ENCODE results near the gene ABHD10.
"Not testable (repeated sequence)": the region's sequence is repeated elsewhere in the genome, so short reads cannot be mapped to it uniquely, and the experiment has no call there.

Gene ABHD10

GRCh38 chr3:112037194-112037593 lies 58.4 kb downstream of the ABHD10 start:
- not testable (repeated sequence) for DNase-seq

- DNase-seq: no peak
These were observed 60.0 kb downstream of the ABHD10 start for GRCh38 chr3:112038863-112039262.

GRCh38 chr3:112041321-112041720 lies 62.5 kb downstream of the ABHD10 start:
- DNase-seq: no peak

GRCh38 chr3:112042842-112043280 lies 64.0 kb downstream of the ABHD10 start:
- peak; percentile 97 for DNase-seq
